Activated effector memory CD4-positive, alpha-beta T cell treated with Interleukin-2 at 50 U/mL for 16 hours (primary cell): Measurements from ENCODE around the gene CCDC88A.
"Not testable (repeated sequence)": the region's sequence is repeated elsewhere in the genome, so short reads cannot be mapped to it uniquely, and the experiment has no call there.

ENCODE experiments used
- DNase-seq: peaks from one replicate; pipeline ENCODE4 v3.0.0-alpha.2; 2020

The CCDC88A gene, protein sequence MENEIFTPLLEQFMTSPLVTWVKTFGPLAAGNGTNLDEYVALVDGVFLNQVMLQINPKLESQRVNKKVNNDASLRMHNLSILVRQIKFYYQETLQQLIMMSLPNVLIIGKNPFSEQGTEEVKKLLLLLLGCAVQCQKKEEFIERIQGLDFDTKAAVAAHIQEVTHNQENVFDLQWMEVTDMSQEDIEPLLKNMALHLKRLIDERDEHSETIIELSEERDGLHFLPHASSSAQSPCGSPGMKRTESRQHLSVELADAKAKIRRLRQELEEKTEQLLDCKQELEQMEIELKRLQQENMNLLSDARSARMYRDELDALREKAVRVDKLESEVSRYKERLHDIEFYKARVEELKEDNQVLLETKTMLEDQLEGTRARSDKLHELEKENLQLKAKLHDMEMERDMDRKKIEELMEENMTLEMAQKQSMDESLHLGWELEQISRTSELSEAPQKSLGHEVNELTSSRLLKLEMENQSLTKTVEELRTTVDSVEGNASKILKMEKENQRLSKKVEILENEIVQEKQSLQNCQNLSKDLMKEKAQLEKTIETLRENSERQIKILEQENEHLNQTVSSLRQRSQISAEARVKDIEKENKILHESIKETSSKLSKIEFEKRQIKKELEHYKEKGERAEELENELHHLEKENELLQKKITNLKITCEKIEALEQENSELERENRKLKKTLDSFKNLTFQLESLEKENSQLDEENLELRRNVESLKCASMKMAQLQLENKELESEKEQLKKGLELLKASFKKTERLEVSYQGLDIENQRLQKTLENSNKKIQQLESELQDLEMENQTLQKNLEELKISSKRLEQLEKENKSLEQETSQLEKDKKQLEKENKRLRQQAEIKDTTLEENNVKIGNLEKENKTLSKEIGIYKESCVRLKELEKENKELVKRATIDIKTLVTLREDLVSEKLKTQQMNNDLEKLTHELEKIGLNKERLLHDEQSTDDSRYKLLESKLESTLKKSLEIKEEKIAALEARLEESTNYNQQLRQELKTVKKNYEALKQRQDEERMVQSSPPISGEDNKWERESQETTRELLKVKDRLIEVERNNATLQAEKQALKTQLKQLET (N-terminal part only)

GRCh38 chr2:55419679-55420438 lies at the start of gene CCDC88A:
Gene CCDC88A, minus strand, starts transcription at chr2:55419856. Its CDS starts 777 bp downstream, at chr2:55419079.
- DNase-seq = peak; percentile 82

- no peak for DNase-seq
Measured at GRCh38 chr2:55461679-55462078, 42.0 kb upstream of the CCDC88A start.

DNA sequence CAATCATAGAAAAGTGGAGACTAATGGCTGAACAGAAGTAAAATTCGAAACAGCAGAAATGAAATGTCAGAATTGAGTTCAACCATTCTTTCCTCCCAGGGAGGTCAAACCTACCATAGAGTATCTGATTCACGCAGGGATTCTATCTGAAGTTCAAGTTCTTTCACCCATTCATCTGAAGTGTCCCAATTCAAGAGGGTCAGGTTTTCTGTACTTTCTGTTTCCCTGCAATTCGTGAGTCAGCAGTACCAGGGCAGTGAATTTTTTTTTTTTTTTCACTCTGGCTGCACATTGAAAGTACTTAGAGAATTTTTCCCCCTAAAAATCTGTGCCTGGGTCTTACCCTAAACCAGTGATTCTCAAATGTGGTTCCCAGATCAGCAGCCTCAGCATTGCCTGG lies 40.9 kb upstream of the CCDC88A start:
- DNase-seq = no peak

DNA sequence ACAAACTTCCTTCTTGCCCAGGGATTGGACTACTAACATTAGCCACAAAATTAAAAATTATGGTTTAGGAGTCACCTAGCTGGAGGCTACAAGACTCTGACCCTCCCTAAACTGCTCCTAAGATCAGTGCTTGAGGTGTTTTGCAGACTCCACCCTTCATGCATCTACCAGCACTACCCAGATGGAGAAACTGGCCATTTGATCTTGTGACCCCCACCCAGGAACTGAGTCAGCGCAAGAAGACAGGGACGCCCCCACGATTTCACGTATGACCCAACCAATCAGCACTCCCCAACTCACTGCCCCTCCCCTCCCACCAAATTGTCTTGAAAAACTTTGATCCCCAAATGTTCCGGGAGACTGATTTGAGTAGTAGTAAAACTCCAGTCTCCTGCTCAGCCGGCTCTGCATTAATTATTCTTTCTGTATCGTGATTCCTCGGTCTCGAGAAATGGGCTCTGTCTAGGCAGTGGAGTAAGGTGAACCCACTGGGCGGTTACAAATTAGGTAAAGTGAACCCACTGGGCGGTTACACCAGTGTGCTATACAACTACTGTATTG lies 40.1 kb upstream of the CCDC88A start:
- DNase-seq = no peak

- no peak for DNase-seq
Measured at GRCh38 chr2:55459279-55459678, 39.6 kb upstream of the CCDC88A start.

DNA sequence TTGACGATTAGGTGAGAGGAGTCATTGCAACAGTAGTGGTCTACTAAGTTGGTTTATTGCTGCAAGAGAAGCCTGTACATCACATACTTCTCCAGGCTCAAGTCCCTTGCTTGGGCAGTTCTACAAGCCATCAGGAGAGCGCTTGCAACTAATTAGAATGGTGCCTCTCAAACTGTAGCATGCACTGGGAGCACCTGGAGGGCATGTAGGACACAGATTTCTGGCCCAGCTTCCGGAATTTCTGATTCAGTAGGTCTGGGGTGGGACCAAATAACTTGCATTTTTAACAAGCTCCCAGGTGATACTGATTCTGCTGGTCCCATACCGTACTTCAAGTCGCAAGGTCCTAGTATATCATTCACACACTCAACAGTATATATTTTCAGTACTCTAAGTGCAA lies 34.5 kb upstream of the CCDC88A start:
- no peak for DNase-seq

- DNase-seq = no peak
Measured at GRCh38 chr2:55452879-55453278, 33.2 kb upstream of the CCDC88A start.

- no peak for DNase-seq
Measured at GRCh38 chr2:55451699-55452098, 32.0 kb upstream of the CCDC88A start.

DNA sequence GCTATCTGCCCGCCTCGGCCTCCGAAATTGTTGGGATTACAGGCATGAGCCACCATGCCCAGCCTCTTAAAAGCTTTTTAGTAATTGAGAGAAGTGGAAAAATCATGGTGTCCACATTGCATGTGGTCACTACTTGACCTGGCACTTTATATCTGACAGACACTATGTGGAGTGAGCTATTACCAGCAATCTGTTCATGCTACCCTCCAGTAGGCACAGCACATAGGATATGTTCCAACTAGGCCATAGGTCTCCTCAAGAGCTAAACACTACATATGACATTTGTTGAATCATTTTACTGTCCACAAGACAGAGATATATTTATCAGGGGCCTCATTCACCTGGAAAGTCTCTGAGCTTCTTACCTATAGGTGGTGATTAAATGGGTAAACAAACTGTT lies 30.4 kb upstream of the CCDC88A start:
- DNase-seq = not testable (repeated sequence)

DNA sequence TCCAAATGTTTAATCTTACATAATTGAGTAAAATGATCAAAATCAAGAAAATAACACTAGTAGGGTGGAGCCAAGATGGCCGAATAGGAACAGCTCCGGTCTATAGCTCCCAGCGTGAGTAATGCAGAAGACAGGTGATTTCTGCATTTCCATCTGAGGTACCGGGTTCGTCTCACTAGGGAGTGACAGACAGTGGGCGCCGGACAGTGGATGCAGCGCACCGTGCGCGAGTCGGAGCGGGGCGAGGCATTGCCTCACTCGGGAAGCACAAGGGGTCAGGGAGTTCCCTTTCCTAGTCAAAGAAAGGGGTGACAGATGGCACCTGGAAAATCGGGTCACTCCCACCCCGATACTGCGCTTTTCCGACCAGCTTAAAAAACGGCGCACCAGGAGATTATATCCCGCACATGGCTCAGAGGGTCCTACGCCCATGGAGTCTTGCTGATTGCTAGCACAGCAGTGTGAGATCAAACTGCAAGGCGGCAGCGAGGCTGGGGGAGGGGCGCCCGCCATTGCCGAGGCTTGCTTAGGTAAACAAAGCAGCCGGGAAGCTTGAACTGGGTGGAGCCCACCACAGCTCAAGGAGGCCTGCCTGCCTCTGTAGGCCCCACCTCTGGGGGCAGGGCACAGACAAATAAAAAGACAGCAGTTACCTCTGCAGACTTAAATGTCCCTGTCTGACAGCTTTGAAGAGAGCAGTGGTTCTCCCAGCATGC lies 22.5 kb upstream of the CCDC88A start:
- not testable (repeated sequence) for DNase-seq

GRCh38 chr2:55441280-55441892 lies 21.7 kb upstream of the CCDC88A start:
- no peak for DNase-seq

GRCh38 chr2:55439101-55439397 lies 19.4 kb upstream of the CCDC88A start:
- DNase-seq = no peak

DNA sequence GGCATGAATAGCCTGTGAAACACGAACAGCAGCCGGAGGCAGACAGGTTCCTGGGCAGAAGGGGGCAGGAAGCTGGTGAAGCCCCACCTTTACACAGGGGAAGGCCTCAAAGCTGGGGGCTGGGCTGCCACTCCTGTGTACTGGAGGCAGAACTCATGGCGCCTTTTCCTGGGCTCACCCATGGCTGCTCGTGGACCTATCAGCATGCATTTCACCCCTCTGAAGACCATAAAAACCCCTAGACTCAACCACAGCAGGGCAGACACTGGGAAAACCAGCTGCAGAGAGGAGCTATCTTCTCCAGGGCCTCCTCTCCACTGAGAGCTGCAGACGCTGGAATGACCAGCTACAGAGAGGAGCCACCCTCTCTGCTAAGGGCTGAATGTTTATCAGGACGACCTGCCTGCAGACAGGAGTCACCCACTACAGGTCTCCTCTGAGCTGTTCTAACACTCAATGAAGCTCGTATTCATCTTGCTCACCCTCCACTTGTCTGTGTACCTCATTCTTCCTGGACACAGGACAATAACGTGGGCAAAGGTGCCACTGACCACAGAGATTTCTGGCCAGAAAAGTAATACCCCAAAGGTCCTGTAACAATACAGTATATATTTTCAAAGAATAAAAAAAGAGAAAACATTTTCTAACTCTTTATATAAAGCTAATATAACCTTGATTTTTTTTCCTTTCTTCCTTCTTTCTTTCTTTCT lies 18.9 kb upstream of the CCDC88A start:
- no peak for DNase-seq

DNA sequence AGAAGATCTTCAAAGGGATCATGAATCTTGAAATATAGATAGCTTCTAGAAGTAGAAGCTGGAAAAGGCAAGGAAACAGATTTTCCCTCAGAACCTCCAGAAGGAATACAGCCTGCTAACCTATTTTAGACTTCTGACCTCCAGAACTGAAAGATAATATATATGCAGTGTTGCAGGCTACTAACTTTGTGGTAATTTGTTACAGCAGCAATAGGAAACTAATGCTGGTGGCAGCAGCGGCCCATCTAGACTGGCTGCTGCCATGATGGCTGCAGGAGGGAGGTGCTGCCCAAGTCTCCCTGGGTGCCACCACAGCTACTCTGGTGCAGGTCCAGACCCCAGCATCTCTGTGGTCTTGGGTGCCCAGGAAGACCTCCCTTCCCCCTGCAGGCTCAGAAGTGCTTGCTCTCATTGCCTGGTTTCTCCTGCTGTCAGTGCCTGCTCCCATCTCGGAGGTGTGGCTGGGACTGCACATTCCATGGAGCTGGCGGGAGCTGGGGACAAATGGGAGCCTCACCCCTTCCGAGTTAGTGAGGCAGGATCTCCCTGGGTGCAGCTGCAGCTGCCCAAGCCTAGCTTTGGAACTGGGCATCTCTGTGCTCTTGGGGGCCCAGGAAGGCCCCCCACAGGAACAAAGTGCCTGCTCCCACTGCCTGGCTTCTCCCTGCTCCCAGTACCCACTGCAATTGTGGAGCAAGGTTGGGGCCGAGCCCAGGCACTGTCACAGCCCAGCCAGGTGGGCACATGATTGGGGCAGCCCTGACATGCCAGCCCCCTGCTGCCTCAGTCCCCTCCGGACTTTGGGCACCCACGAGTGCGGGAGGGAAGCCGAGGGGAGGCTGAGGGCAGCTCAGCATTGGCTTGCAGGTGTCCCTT lies 18.1 kb upstream of the CCDC88A start:
- DNase-seq = no peak

DNA sequence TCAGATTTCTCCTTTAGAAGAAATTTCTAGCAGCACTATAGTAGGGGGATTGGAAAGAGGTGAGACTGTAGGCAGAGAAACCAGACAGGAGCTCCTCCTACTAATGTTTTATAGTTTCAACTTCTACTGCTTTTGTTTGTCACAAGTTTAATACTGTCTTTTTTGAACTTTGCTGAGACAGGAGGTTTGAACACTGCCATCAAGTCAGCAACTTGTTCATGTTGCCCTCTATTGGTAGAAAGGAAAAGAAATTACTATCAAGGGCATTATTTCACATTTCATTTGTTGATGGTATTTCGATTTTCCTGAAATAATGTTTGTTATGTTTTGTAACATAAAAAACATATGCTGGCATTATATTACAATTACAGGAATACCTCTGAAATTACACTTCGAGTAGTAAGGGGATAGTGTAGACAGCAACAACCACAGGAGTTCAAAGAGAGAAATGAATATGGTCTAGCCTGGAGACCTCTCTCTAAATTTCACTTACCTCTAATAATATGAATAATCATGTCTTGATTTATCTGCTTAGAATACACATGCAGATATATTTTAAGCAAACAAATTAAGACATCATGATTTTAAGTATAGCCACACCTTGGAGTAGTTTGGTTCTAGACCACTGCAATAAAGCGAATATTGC lies 12.4 kb upstream of the CCDC88A start:
- no peak for DNase-seq

- DNase-seq = no peak
Measured at GRCh38 chr2:55430211-55430975, 10.7 kb upstream of the CCDC88A start.

DNA sequence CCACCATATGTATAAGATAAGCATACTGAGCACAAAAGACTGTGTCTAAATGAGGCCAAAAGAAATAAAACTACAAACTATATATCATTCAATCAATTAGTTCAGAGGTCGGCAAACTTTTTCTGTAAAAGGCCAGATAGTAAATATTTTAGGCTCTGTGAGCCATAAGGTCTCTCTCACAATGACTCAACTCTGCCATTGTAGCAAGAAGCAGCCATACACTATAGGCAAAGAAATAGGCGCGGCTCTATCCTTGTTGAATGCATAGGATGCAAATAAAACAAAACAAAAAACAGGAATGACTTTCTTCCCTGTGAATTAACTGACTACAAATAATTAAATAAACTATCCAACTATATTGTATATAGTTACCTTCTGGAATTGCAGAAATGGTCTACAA lies 8.6 kb upstream of the CCDC88A start:
- DNase-seq = no peak

DNA sequence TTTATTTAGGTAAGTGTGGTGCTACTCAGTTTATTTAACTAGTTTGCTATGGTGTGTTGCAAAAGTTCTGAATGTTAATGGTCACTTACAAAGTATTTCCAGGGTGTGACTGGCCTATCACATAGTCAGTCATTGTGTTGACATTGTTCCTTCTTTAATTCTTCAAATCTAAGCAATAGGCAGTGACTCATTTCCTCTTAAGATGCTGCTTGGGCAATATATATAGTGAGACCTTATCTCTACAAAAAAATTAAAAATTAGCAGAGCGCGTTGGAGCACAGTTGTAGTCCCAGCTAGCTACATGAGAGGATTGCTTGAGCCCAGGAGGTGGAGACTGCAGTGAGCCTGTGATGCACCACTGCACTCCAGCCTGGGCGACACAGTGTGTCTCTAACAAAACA lies 5.8 kb upstream of the CCDC88A start:
- DNase-seq = no peak
